RWPE1 (cell line): ENCODE data around the gene NAPB.
"Not testable (repeated sequence)": the region's sequence is repeated elsewhere in the genome, so short reads cannot be mapped to it uniquely, and the experiment has no call there.

Source experiments
- CTCF ChIA-PET: fragments of 350-600 bp; sonication (Branson Sonifier 250); formaldehyde crosslinking; extraction: SDS; loops from one replicate; lab custom pipeline; 2021; lab: Yijun Ruan, JAX
- POLR2A ChIA-PET: fragments of 400-600 bp; formaldehyde crosslinking; extraction: SDS; loops from one replicate; lab custom pipeline; 2020; ENCODE audit warnings: antibody characterized with exemption; ENCODE audit not compliant: low non-redundant PET; lab: Yijun Ruan, JAX
- DNase-seq: peaks from one replicate; pipeline ENCODE4 v3.0.0; 2012; ENCODE audit warnings: low spot score
- H3K27ac ChIP-seq: fragments of 450-650 bp; 2 replicates; pipeline ENCODE4 v1.5.1; 2017
- CTCF ChIP-seq: fragments of 450-650 bp; conservative IDR thresholded peaks from 2 replicates; pipeline ENCODE4 v1.5.1; 2017; ENCODE audit warnings: low read depth, mild to moderate bottlenecking

NAPB gene

GRCh38 chr20:23420943-23421931 is at the start of gene NAPB:
Gene NAPB (minus strand): TSS chr20:23421488. CDS start chr20:23421402, 86 bp downstream.
- DNase-seq: peak; percentile 93
- CTCF ChIA-PET: interaction anchor here (0.7 to 1.0 kb wide), 2 partner anchors 14 to 71 kb away, joined by 3 to 5 read pairs; no protein-coding TSS in a partner anchor
- POLR2A ChIA-PET: interaction anchor here (0.6 to 1.0 kb wide), 4 partner anchors 21 to 327 kb away, joined by 3 to 5 read pairs (median 3); no protein-coding TSS in a partner anchor
- peak within 1 kb of the TSS; percentile 89 for H3K27ac ChIP-seq
- 0 out of 2 replicates have a peak, but pooled peaks have one; percentile 16 for TF ChIP-seq CTCF

GRCh38 chr20:23466961-23467360 is 45.7 kb upstream of the NAPB start:
- DNase-seq, POLR2A ChIA-PET, CTCF ChIA-PET, H3K27ac ChIP-seq: not testable (repeated sequence)

GRCh38 chr20:23461180-23461579 is 39.9 kb upstream of the NAPB start:
- ChIA-PET CTCF (no interaction called here), POLR2A (no interaction called here)
- TF ChIP-seq CTCF: no peak
- no peak overlapping the region for H3K27ac ChIP-seq
- DNase-seq: no peak

GRCh38 chr20:23459461-23460150 is 38.3 kb upstream of the NAPB start:
- CTCF ChIA-PET: no interaction called here
- POLR2A ChIA-PET: no interaction called here

GRCh38 chr20:23456873-23457272 is 35.6 kb upstream of the NAPB start:
- no peak overlapping the region for H3K27ac ChIP-seq
- DNase-seq: no peak
- ChIA-PET POLR2A (no interaction called here), CTCF (no interaction called here)
- no peak for TF ChIP-seq CTCF

More at GRCh38 chr20:23459461-23460150, 38.3 kb upstream of the NAPB start:
- no peak for DNase-seq
- TF ChIP-seq CTCF: no peak
- H3K27ac ChIP-seq: no peak overlapping the region

GRCh38 chr20:23456409-23456808 is 35.1 kb upstream of the NAPB start:
- ChIA-PET POLR2A (no interaction called here), CTCF (no interaction called here)
- no peak for DNase-seq
- TF ChIP-seq CTCF: no peak
- H3K27ac ChIP-seq: no peak overlapping the region
